ENCODE data around the gene DTX1. TPM values are rescaled to one million over a fixed set of nuclear protein-coding genes. Genes with fewer than 3 reads are reported as not detected.

The DTX1 gene
- total and polyA plus RNA-seq, 2 of the 8 experiments (the other 6 are each of a cell fraction or from before 2014, with no cell fraction given): 4.7 to 6.9 TPM

- TF ChIP-seq CHD7 (IDR thresholded peaks at IDR 0.05; ENCODE audit: insufficient replicate concordance, low read length) (no peak), EGR1 (IDR thresholded peaks at IDR 0.05; ENCODE audit: borderline replicate concordance, low read depth, low read length) (no peak), TBP (IDR thresholded peaks at IDR 0.05; ENCODE audit: low read depth, low read length) (no peak), CHD2 (IDR thresholded peaks at IDR 0.05; ENCODE audit: low read length) (no peak)
Measured at GRCh38 chr12:113140706-113141105, 84.2 kb downstream of the DTX1 start (continued).
